ENCODE data around the gene ANGEL1. TPM values are rescaled to one million over a fixed set of nuclear protein-coding genes. Genes with fewer than 3 reads are reported as not detected.

The ANGEL1 gene
- total RNA-seq, 1 experiment from 2014 or later = 31.7 TPM

DNA sequence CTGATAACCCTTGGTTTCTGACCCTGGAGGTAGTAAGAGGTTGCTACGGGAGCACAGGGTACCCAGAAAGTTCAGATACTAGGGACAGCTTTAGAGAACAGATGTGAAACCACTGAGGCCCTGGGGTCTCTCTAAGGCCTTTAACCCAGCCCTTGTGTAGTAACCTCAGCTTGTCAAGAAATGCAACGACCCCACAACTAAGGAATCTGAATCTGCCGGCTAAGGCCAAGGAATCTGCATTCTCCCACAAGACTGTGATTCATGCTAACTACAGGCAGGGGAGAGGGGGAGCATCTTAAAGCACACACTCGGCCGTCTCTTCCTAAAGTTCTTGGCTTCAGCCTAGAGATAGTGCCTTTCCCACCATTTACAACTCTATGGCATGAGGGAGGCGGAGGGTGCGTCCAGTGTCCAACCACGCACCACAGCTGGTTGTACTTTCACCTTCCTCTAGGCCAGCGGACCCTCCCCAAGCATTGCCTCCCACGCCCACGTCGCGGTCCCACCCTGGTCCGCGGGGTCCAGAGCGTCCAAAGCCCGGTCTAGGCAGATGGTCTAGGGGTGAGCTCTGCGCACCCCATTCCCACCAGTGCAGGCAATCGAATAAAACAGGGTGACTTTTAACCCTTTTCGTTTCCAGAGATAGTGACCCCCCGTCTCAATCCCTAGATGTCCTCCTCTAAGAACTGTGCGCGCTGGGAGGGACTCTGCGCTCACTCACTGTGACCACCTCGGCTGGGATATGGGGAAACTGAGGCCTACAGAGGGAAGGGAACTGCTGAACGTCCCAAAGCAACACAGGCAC lies 52.1 kb downstream of the ANGEL1 start:
- H3K79me2 ChIP-seq (ENCODE audit: low read depth) = no peaks in the 10 kb centered on the region
- TF ChIP-seq, protein P1, sequence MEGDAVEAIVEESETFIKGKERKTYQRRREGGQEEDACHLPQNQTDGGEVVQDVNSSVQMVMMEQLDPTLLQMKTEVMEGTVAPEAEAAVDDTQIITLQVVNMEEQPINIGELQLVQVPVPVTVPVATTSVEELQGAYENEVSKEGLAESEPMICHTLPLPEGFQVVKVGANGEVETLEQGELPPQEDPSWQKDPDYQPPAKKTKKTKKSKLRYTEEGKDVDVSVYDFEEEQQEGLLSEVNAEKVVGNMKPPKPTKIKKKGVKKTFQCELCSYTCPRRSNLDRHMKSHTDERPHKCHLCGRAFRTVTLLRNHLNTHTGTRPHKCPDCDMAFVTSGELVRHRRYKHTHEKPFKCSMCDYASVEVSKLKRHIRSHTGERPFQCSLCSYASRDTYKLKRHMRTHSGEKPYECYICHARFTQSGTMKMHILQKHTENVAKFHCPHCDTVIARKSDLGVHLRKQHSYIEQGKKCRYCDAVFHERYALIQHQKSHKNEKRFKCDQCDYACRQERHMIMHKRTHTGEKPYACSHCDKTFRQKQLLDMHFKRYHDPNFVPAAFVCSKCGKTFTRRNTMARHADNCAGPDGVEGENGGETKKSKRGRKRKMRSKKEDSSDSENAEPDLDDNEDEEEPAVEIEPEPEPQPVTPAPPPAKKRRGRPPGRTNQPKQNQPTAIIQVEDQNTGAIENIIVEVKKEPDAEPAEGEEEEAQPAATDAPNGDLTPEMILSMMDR (conservative IDR thresholded peaks at IDR 0.05) = no peak
- TF ChIP-seq EZH2 (IDR thresholded peaks at IDR 0.05; ENCODE audit: low read depth) = no peak
- ChIA-PET POLR2A (ENCODE audit: unreplicated experiment) (no interaction called here), CTCF (no interaction called here)
- H4K20me1 ChIP-seq (ENCODE audit: insufficient read depth) = no peaks in the 10 kb centered on the region
- no peak overlapping the region for H2AFZ ChIP-seq
- no peaks in the 10 kb centered on the region for H3K9me3 ChIP-seq (ENCODE audit: insufficient read depth, low read depth)
- peaks cover 99% of the 10 kb centered on the region for H3K27me3 ChIP-seq (ENCODE audit: insufficient read depth, low read depth)
- no peak for DNase-seq
- no peaks in the 10 kb centered on the region for H3K4me1 ChIP-seq (replicated peaks; ENCODE audit: insufficient read depth)
- H3K4me2 ChIP-seq = no peak overlapping the region
- intact Hi-C loops (cut with micrococcal nuclease; ENCODE audit: unreplicated experiment) = no loop called here
- H3K9me2 ChIP-seq (ENCODE audit: insufficient read depth) = no peaks in the 10 kb centered on the region
- H3F3A ChIP-seq (ENCODE audit: insufficient read depth, low read depth) = no peaks in the 10 kb centered on the region
- H3K27ac ChIP-seq = no peak overlapping the region
- H3K4me3 ChIP-seq = no peak overlapping the region
- no TSS peak for BruUV-seq (replicated peaks)
- no peaks in the 10 kb centered on the region for H3K36me3 ChIP-seq (ENCODE audit: low read depth)

- ChIA-PET POLR2A (ENCODE audit: unreplicated experiment) (no interaction called here), CTCF (no interaction called here)
- no TSS peak for BruUV-seq (replicated peaks)
- Histone ChIP-seq H3K4me2 (no peak overlapping the region), H3K4me1 (replicated peaks; ENCODE audit: insufficient read depth) (no peaks in the 10 kb centered on the region), H3K9me3 (ENCODE audit: insufficient read depth, low read depth) (no peaks in the 10 kb centered on the region), H3K79me2 (ENCODE audit: low read depth) (no peaks in the 10 kb centered on the region), H3K27me3 (ENCODE audit: insufficient read depth, low read depth) (peaks cover 97% of the 10 kb centered on the region), H2AFZ (no peak overlapping the region), H4K20me1 (ENCODE audit: insufficient read depth) (no peaks in the 10 kb centered on the region), H3K27ac (no peak overlapping the region), H3K4me3 (no peak overlapping the region), H3K9me2 (ENCODE audit: insufficient read depth) (no peaks in the 10 kb centered on the region), H3K36me3 (ENCODE audit: low read depth) (no peaks in the 10 kb centered on the region), H3F3A (ENCODE audit: insufficient read depth, low read depth) (no peaks in the 10 kb centered on the region)
- no peak for TF ChIP-seq EZH2 (IDR thresholded peaks at IDR 0.05; ENCODE audit: low read depth)
- TF ChIP-seq, protein P1 (conservative IDR thresholded peaks at IDR 0.05) = no peak
- intact Hi-C loops (cut with micrococcal nuclease; ENCODE audit: unreplicated experiment) = loop anchor here (10.0 kb wide), 1 partner anchor 375 kb away; no protein-coding TSS in a partner anchor
- DNase-seq = no peak
These were observed 53.1 kb downstream of the ANGEL1 start for GRCh38 chr14:76759589-76759988.

DNA sequence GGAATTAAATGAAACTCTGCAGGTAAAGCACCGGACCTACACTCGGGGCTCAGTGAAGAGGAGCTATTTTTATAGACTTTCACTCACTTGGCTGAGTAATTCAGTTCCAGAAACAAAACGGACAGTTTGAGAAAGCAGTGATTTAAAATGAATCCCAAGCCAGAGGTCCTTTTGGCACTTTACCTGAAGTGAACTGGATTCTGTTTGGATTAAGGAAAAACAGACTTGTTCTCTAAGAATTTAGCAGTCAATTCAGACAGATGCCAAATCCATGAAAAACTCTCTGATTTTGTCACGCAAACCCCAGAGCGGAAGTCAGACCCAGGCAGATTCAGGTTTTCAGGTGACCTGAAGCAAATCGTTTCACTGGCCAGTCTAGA lies 56.3 kb downstream of the ANGEL1 start:
- H2AFZ ChIP-seq = no peak overlapping the region
- H4K20me1 ChIP-seq (ENCODE audit: insufficient read depth) = no peaks in the 10 kb centered on the region
- TF ChIP-seq, protein P1 (conservative IDR thresholded peaks at IDR 0.05) = no peak
- TF ChIP-seq EZH2 (IDR thresholded peaks at IDR 0.05; ENCODE audit: low read depth) = no peak
- no peaks in the 10 kb centered on the region for H3K4me1 ChIP-seq (replicated peaks; ENCODE audit: insufficient read depth)
- ChIA-PET POLR2A (ENCODE audit: unreplicated experiment) (no interaction called here), CTCF (no interaction called here)
- no TSS peak for BruUV-seq (replicated peaks)
- no peaks in the 10 kb centered on the region for H3K9me3 ChIP-seq (ENCODE audit: insufficient read depth, low read depth)
- H3F3A ChIP-seq (ENCODE audit: insufficient read depth, low read depth) = no peaks in the 10 kb centered on the region; the same call in 1 of the 2 replicates
- H3K27ac ChIP-seq = no peak overlapping the region
- H3K79me2 ChIP-seq (ENCODE audit: low read depth) = no peaks in the 10 kb centered on the region
- H3K27me3 ChIP-seq (ENCODE audit: insufficient read depth, low read depth) = peaks cover 95% of the 10 kb centered on the region
- no peaks in the 10 kb centered on the region for H3K9me2 ChIP-seq (ENCODE audit: insufficient read depth)
- H3K36me3 ChIP-seq (ENCODE audit: low read depth) = no peaks in the 10 kb centered on the region
- H3K4me3 ChIP-seq = no peak overlapping the region
- intact Hi-C loops (cut with micrococcal nuclease; ENCODE audit: unreplicated experiment) = loop anchor here (10.0 kb wide), 1 partner anchor 372 kb away; no protein-coding TSS in a partner anchor
- no peak overlapping the region for H3K4me2 ChIP-seq
- DNase-seq = no peak
